PC-3 (cell line): ENCODE data around the gene PHC3. TPM values are rescaled to one million over a fixed set of nuclear protein-coding genes. Genes with fewer than 3 reads are reported as not detected.

ENCODE experiments used
- ATAC-seq: fragments of 200-7000 bp; cut with Tn5 transposase; 2 replicates; pipeline ENCODE4 v1.9.1; 2020; ENCODE audit warnings: mild to moderate bottlenecking, moderate library complexity
- BruUV-seq: library from RNA; stranded (reverse); fragments of 400-500 nt; replicated peaks from 2 replicates; lab custom pipeline; 2021; lab: Mats Ljungman, UMichigan
- CTCF ChIA-PET: fragments of 300-600 bp; sonication (Branson Sonifier 250); formaldehyde crosslinking; loops from one replicate; lab custom pipeline; 2022; ENCODE audit warnings: antibody characterized with exemption; lab: Charles Lee
- POLR2A ChIA-PET: fragments of 300-600 bp; sonication (Branson Sonifier 250); formaldehyde crosslinking; loops from one replicate; lab custom pipeline; 2022; ENCODE audit warnings: antibody characterized with exemption; ENCODE audit not compliant: unreplicated experiment; lab: Charles Lee
- DNase-seq: peaks from one replicate; pipeline ENCODE4 v3.0.0-alpha.2; 2015
- H2AFZ ChIP-seq: fragments of 300-600 bp; sonication (generic); 2 replicates; pipeline ENCODE4 v1.6.0; 2016; ENCODE audit warnings: antibody characterized with exemption, low read length
- H3F3A ChIP-seq: fragments of 300-600 bp; sonication (generic); one replicate; pipeline ENCODE4 v1.6.0; 2017; ENCODE audit warnings: antibody characterized with exemption, low read length, control low read depth, mild to moderate bottlenecking; ENCODE audit not compliant: unreplicated experiment
- H3K27ac ChIP-seq: fragments of 300-600 bp; sonication (generic); 2 replicates; pipeline ENCODE4 v1.5.1; 2016; ENCODE audit warnings: mild to moderate bottlenecking, low read length
- H3K27me3 ChIP-seq: fragments of 300-600 bp; sonication (generic); 2 replicates; pipeline ENCODE4 v1.6.1; 2016; ENCODE audit warnings: low read length, mixed read lengths
- H3K36me3 ChIP-seq: fragments of 300-600 bp; sonication (generic); 2 replicates; pipeline ENCODE4 v1.6.1; 2016; ENCODE audit warnings: low read depth, mixed run types, low read length, mixed read lengths
- H3K4me1 ChIP-seq: fragments of 300-600 bp; sonication (generic); 2 replicates; pipeline ENCODE4 v1.5.1; 2016; ENCODE audit warnings: low read length; ENCODE audit not compliant: insufficient read depth
- H3K4me2 ChIP-seq: fragments of 300-600 bp; sonication (generic); 2 replicates; pipeline ENCODE4 v1.6.0; 2016; ENCODE audit warnings: low read length
- H3K4me3 ChIP-seq: fragments of 300-600 bp; sonication (generic); 2 replicates; pipeline ENCODE4 v1.5.1; 2016; ENCODE audit warnings: mild to moderate bottlenecking, low read length, mixed read lengths
- H3K79me2 ChIP-seq: fragments of 300-600 bp; sonication (generic); 2 replicates; pipeline ENCODE4 v1.6.1; 2017; ENCODE audit warnings: low read length, mixed read lengths
- H3K9ac ChIP-seq: fragments of 300-600 bp; sonication (generic); 2 replicates; pipeline ENCODE4 v1.6.0; 2016; ENCODE audit warnings: mild to moderate bottlenecking, low read length
- H3K9me2 ChIP-seq: fragments of 300-600 bp; sonication (generic); replicated peaks from 2 replicates; pipeline ENCODE4 v1.6.1; 2016; ENCODE audit warnings: mixed run types, low read length, mixed read lengths
- H3K9me3 ChIP-seq: fragments of 300-600 bp; sonication (generic); 2 replicates; pipeline ENCODE4 v1.6.1; 2016; ENCODE audit warnings: low read length, mixed read lengths
- H4K20me1 ChIP-seq: fragments of 300-600 bp; sonication (generic); 2 replicates; pipeline ENCODE4 v1.6.1; 2016; ENCODE audit warnings: low read length, mixed read lengths
- EZH2 ChIP-seq: fragments of 300-600 bp; sonication (generic); IDR thresholded peaks from one replicate; pipeline ENCODE4 v1.6.1; 2017; ENCODE audit warnings: antibody characterized with exemption, mild to moderate bottlenecking, low read length; ENCODE audit not compliant: unreplicated experiment
- EZH2phosphoT487 ChIP-seq: fragments of 300-600 bp; sonication (generic); IDR thresholded peaks from 2 replicates; pipeline ENCODE4 v1.6.1; 2018; ENCODE audit warnings: mild to moderate bottlenecking, antibody characterized with exemption, low read length, borderline replicate concordance
- intact Hi-C: fragments of 100-400 bp; cut with micrococcal nuclease; formaldehyde crosslinking; loops from 2 replicates; pipeline ENCODE4 v1.9.0; 2023
- total RNA-seq: library from RNA; depleted of rRNA; stranded (reverse); fragments of >200 nt; gene quantifications from 2 replicates; pipeline ENCODE4 v1.2.3, GENCODE V29; 2014
- TF ChIP-seq, protein P1 (sequence below): fragments of 300-600 bp; sonication (generic); conservative IDR thresholded peaks from 2 replicates; pipeline ENCODE4 v1.5.1; 2017; ENCODE audit warnings: antibody characterized with exemption, low read depth, mild to moderate bottlenecking, low read length

Gene PHC3
- total RNA-seq, 1 experiment from 2014 or later: 7.5 TPM

GRCh38 chr3:170154084-170154483, 27.4 kb downstream of the PHC3 start:
- no peak overlapping the region for H3K27ac ChIP-seq
- ChIA-PET CTCF (interaction anchor here (0.7 kb wide), 1 partner anchor 75 kb away, joined by 3 read pairs; no protein-coding TSS in a partner anchor), POLR2A (interaction anchor here (0.6 kb wide), 2 partner anchors 204 to 277 kb away, joined by 6 to 10 read pairs; partner anchors contain the start of gene SKIL)

GRCh38 chr3:170151536-170151935, 30.0 kb downstream of the PHC3 start:
- Histone ChIP-seq H3K4me2 (no peak overlapping the region), H4K20me1 (0 out of 2 replicates have a peak, but pooled peaks cover 19% of the 10 kb centered on the region), H2AFZ (no peak overlapping the region), H3K9me3 (no peaks in the 10 kb centered on the region), H3K79me2 (peaks cover 42% of the 10 kb centered on the region), H3K4me1 (0 out of 2 replicates have a peak, but pooled peaks cover 5% of the 10 kb centered on the region), H3K27ac (no peak overlapping the region), H3F3A (no peaks in the 10 kb centered on the region), H3K4me3 (no peak overlapping the region), H3K27me3 (no peaks in the 10 kb centered on the region), H3K36me3 (peaks cover 18% of the 10 kb centered on the region; the same call in 1 of the 2 replicates), H3K9ac (no peak overlapping the region), H3K9me2 (no peaks in the 10 kb centered on the region)
- ATAC-seq (no peak), DNase-seq (no peak)
- TF ChIP-seq, protein P1, sequence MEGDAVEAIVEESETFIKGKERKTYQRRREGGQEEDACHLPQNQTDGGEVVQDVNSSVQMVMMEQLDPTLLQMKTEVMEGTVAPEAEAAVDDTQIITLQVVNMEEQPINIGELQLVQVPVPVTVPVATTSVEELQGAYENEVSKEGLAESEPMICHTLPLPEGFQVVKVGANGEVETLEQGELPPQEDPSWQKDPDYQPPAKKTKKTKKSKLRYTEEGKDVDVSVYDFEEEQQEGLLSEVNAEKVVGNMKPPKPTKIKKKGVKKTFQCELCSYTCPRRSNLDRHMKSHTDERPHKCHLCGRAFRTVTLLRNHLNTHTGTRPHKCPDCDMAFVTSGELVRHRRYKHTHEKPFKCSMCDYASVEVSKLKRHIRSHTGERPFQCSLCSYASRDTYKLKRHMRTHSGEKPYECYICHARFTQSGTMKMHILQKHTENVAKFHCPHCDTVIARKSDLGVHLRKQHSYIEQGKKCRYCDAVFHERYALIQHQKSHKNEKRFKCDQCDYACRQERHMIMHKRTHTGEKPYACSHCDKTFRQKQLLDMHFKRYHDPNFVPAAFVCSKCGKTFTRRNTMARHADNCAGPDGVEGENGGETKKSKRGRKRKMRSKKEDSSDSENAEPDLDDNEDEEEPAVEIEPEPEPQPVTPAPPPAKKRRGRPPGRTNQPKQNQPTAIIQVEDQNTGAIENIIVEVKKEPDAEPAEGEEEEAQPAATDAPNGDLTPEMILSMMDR: no peak
- TF ChIP-seq EZH2: no peak
- TF ChIP-seq EZH2phosphoT487: no peak
- CTCF ChIA-PET: no interaction called here
- BruUV-seq: no TSS peak
- intact Hi-C loops: no loop called here
- POLR2A ChIA-PET: no interaction called here

More at GRCh38 chr3:170154084-170154483, 27.4 kb downstream of the PHC3 start:
- H3K4me1 ChIP-seq: 0 out of 2 replicates have a peak, but pooled peaks cover 5% of the 10 kb centered on the region
- no peaks in the 10 kb centered on the region for H3K9me2 ChIP-seq
- no peak overlapping the region for H2AFZ ChIP-seq
- no TSS peak for BruUV-seq
- 0 out of 2 replicates have a peak, but pooled peaks cover 23% of the 10 kb centered on the region for H4K20me1 ChIP-seq
- peaks cover 64% of the 10 kb centered on the region for H3K79me2 ChIP-seq
- no peaks in the 10 kb centered on the region for H3K27me3 ChIP-seq
- DNase-seq (peak; percentile 21), ATAC-seq (peak; percentile 33)
- no peaks in the 10 kb centered on the region for H3F3A ChIP-seq
- H3K36me3 ChIP-seq: peaks cover 22% of the 10 kb centered on the region; the same call in 1 of the 2 replicates
- H3K4me2 ChIP-seq: no peak overlapping the region
- no peaks in the 10 kb centered on the region for H3K9me3 ChIP-seq
- no peak overlapping the region for H3K9ac ChIP-seq
- intact Hi-C loops: no loop called here
- H3K4me3 ChIP-seq: no peak overlapping the region
- TF ChIP-seq, protein P1: no peak
- TF ChIP-seq EZH2phosphoT487 (no peak), EZH2 (no peak)

DNA sequence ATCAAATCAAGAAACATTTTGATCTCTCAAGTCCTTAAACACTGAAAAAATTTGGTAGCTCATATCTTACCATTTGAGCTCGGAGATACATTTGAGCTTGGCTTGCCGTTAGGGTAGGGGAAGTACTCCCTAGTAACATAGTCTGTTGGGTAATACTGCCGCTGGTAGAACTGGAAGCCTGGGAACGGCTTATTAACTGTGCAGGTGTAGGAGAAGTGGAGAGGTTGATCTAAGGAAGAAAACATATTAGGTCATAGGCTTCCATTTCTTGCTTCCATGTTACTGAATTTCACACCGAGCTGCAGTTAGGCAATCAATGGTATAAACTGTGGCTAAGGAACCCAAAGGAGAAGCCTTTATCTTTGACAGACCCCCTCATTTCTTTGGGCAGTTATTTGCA, 32.5 kb downstream of the PHC3 start:
- intact Hi-C loops: no loop called here

More for the DNA sequence above, 32.5 kb downstream of the PHC3 start:
- ChIA-PET POLR2A (no interaction called here), CTCF (no interaction called here)
- Histone ChIP-seq H3K4me3 (no peak overlapping the region), H3K36me3 (peaks cover 26% of the 10 kb centered on the region), H3K27ac (no peak overlapping the region), H3K79me2 (peaks cover 21% of the 10 kb centered on the region), H3K9me3 (no peaks in the 10 kb centered on the region), H3K9ac (no peak overlapping the region), H3K9me2 (no peaks in the 10 kb centered on the region), H3F3A (no peaks in the 10 kb centered on the region), H3K27me3 (no peaks in the 10 kb centered on the region), H2AFZ (no peak overlapping the region), H4K20me1 (0 out of 2 replicates have a peak, but pooled peaks cover 7% of the 10 kb centered on the region), H3K4me2 (no peak overlapping the region), H3K4me1 (no peaks in the 10 kb centered on the region)
- TF ChIP-seq, protein P1: no peak
- no peak for TF ChIP-seq EZH2phosphoT487
- no peak for TF ChIP-seq EZH2
- no peak for ATAC-seq
- DNase-seq: no peak
- no TSS peak for BruUV-seq
